ENCODE measurements around the gene SH2D5. TPM values are rescaled to one million over a fixed set of nuclear protein-coding genes. Genes with fewer than 3 reads are reported as not detected.

SH2D5 gene
- total RNA-seq, 2 experiments from 2014 or later: 0.15 to 0.29 TPM

DNA sequence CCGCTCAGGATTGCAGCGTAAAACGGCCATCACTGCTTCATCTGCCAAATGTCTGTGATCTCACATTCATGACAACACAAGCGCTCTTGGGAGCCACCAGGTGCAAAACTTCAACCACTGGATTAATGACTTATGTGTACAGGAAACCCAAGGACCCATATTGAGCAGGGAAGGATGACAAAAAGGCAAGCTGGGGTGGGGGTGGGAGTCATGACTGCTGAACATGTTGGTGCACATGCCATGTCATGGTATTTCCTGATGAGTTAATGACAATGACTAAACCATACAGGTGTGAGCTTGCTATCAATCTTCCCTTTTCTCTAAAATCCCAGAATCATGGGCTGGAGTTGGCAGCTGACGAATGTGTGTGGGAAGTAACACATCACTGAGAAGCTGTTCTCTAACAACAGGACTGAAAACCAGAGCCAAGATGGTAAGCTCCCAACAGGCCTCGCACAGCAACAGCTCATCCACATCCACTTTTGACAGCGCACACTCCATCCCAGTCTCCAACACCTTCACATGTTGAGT is 3.1 kb upstream of the SH2D5 start:
- no peaks in the 10 kb centered on the region for H3K9me3 Mint-ChIP-seq
- peaks cover 10% of the 10 kb centered on the region for H3K4me1 Mint-ChIP-seq (ENCODE audit: low read depth)
- no peak for DNase-seq
- intact Hi-C loops (cut with micrococcal nuclease): no loop called here
- peaks cover 10% of the 10 kb centered on the region for H3K36me3 Mint-ChIP-seq (ENCODE audit: low read depth)
- H3K27me3 Mint-ChIP-seq (ENCODE audit: low read depth): peaks cover 14% of the 10 kb centered on the region
- H3K4me3 Mint-ChIP-seq: no peak overlapping the region
- CTCF ChIA-PET: interaction anchor here (0.9 kb wide), 1 partner anchor 39 kb away, joined by 4 read pairs; no protein-coding TSS in a partner anchor
- H3K27ac Mint-ChIP-seq: no peak overlapping the region

DNA sequence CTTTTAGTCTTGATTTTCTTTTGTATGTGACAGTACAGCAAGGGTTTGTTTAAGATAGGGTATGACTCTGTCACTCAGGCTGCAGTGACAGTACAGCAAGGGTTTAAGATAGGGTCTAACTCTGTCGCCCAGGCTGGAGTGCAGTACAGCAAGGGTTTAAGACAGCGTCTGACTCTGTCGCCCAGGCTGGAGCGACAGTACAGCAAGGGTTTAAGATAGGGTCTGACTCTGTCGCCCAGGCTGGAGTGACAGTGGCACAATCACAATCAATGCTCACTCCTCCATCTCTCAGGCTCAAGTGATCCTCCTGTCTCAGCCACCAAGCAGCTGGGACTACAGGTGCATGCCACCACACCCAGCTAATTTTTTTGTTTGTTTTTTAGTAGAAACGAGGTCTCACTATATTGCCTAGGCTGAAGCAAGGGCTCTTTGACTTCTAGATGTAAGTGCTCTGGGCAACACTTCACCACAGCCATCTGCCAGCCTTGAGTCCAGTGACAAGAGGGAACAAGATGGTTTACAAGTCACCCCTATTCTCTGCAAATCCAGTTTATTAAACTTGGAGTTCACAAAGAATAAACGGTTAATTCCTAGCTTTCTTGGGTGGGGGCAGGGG is 965 bp upstream of the SH2D5 start:
- Mint-ChIP-seq H3K9me3 (no peaks in the 10 kb centered on the region), H3K27me3 (ENCODE audit: low read depth) (peaks cover 27% of the 10 kb centered on the region), H3K36me3 (ENCODE audit: low read depth) (peaks cover 8% of the 10 kb centered on the region), H3K4me1 (ENCODE audit: low read depth) (peaks cover 10% of the 10 kb centered on the region), H3K27ac (no peak overlapping the region), H3K4me3 (peak overlapping the region; percentile 79)
- CTCF ChIA-PET: interaction anchor here (0.7 to 2.5 kb wide), 5 partner anchors 9 to 512 kb away, joined by 3 to 10 read pairs (median 5); no protein-coding TSS in a partner anchor
- no peak for DNase-seq
- intact Hi-C loops (cut with micrococcal nuclease): loop anchor here (1.0 kb wide), 4 partner anchors 37 to 442 kb away; no protein-coding TSS in a partner anchor

GRCh38 chr1:20732071-20732587 is 374 bp downstream of the SH2D5 start:
- Mint-ChIP-seq H3K27ac (no peak overlapping the region), H3K4me1 (ENCODE audit: low read depth) (peaks cover 10% of the 10 kb centered on the region), H3K36me3 (ENCODE audit: low read depth) (peaks cover 6% of the 10 kb centered on the region), H3K27me3 (ENCODE audit: low read depth) (peaks cover 32% of the 10 kb centered on the region), H3K4me3 (peak overlapping the region; percentile 79), H3K9me3 (no peaks in the 10 kb centered on the region)
- peak; percentile 58 for DNase-seq
- intact Hi-C loops (cut with micrococcal nuclease): no loop called here
- CTCF ChIA-PET: interaction anchor here (2.5 kb wide), 1 partner anchor 35 kb away, joined by 10 read pairs; no protein-coding TSS in a partner anchor

- peaks cover 10% of the 10 kb centered on the region for H3K4me1 Mint-ChIP-seq (ENCODE audit: low read depth)
- intact Hi-C loops (cut with micrococcal nuclease): no loop called here
- no peak overlapping the region for H3K27ac Mint-ChIP-seq
- H3K36me3 Mint-ChIP-seq (ENCODE audit: low read depth): peaks cover 5% of the 10 kb centered on the region
- peaks cover 32% of the 10 kb centered on the region for H3K27me3 Mint-ChIP-seq (ENCODE audit: low read depth)
- no peak for DNase-seq
- peak overlapping the region; percentile 67 for H3K4me3 Mint-ChIP-seq
- H3K9me3 Mint-ChIP-seq: no peaks in the 10 kb centered on the region
- CTCF ChIA-PET: interaction anchor here (0.7 to 0.9 kb wide), 3 partner anchors 33 to 101 kb away, joined by 3 to 5 read pairs (median 3); no protein-coding TSS in a partner anchor
These were observed 1.2 kb downstream of the SH2D5 start for GRCh38 chr1:20731057-20731991.

DNA sequence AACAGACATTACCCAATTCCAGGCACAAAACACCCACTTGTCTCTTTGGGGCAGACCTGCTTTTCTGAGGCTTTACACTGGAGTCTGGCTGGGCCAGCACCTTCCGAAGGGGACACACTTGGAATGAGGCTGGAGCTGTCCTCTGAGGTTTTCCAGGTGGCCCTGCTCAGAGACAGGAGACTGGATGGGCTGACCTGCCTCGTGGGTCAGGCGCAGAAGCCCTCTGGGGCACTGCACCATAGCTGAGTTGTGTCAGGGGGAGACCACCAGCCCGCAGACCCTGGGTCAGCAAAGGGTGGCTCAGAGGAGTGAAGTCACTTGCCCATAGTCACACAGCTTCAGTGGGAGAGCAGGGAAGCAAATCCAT is 1.8 kb downstream of the SH2D5 start:
- Mint-ChIP-seq H3K4me3 (peak overlapping the region; percentile 6), H3K27ac (no peak overlapping the region), H3K4me1 (ENCODE audit: low read depth) (peaks cover 10% of the 10 kb centered on the region), H3K36me3 (ENCODE audit: low read depth) (peaks cover under 1% of the 10 kb centered on the region), H3K27me3 (ENCODE audit: low read depth) (peaks cover 32% of the 10 kb centered on the region), H3K9me3 (no peaks in the 10 kb centered on the region)
- no peak for DNase-seq
- CTCF ChIA-PET: interaction anchor here (0.7 to 0.9 kb wide), 3 partner anchors 33 to 101 kb away, joined by 3 to 5 read pairs (median 3); no protein-coding TSS in a partner anchor
- intact Hi-C loops (cut with micrococcal nuclease): no loop called here

DNA sequence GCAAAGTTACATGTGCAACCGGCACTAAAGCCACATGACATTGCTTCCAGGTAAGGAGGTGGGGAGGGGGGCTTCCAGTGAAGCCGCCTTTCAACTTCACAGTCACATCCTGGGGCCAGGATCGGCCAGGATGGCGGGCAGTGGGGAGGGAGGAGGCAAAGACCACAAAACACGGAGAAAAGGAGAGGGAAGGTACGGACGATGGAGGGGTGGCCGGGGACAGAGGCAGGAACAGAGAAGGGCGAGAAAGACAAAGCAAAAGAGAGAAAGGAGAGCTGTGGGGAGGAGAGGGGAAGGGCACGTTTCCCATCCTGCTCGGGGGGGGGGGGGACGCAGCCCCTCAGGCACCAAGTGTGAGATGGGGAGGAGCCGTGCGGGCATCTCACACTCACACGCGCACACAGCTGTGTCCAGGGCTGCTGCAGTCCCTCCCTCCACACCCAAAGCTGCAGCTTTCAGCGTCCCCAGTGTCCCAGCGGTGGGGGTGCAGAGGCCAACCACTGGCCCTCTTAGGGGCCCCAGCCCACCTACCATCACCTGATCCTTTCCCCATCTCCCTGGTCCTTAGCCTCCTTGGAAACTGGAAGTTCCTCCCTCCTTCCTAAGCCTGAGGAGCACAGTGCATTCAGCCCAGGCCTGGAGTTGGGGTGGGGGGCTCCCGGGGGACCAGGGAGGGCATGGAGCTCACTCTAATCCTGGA is 2.4 kb downstream of the SH2D5 start:
- Mint-ChIP-seq H3K9me3 (no peaks in the 10 kb centered on the region), H3K4me3 (peak overlapping the region; percentile 13), H3K27me3 (ENCODE audit: low read depth) (peaks cover 32% of the 10 kb centered on the region), H3K27ac (no peak overlapping the region), H3K4me1 (ENCODE audit: low read depth) (peaks cover 10% of the 10 kb centered on the region), H3K36me3 (ENCODE audit: low read depth) (no peaks in the 10 kb centered on the region)
- no peak for DNase-seq
- CTCF ChIA-PET: interaction anchor here (0.9 to 1.1 kb wide), 2 partner anchors 33 kb away, joined by 5 read pairs; no protein-coding TSS in a partner anchor
- intact Hi-C loops (cut with micrococcal nuclease): no loop called here

GRCh38 chr1:20729155-20729931 is 3.2 kb downstream of the SH2D5 start:
- H3K4me1 Mint-ChIP-seq (ENCODE audit: low read depth): peaks cover 10% of the 10 kb centered on the region
- H3K4me3 Mint-ChIP-seq: no peak overlapping the region
- H3K9me3 Mint-ChIP-seq: no peaks in the 10 kb centered on the region
- no peak for DNase-seq
- H3K36me3 Mint-ChIP-seq (ENCODE audit: low read depth): no peaks in the 10 kb centered on the region
- peaks cover 32% of the 10 kb centered on the region for H3K27me3 Mint-ChIP-seq (ENCODE audit: low read depth)
- CTCF ChIA-PET: interaction anchor here (1.1 kb wide), 1 partner anchor 32 kb away, joined by 5 read pairs; no protein-coding TSS in a partner anchor
- no peak overlapping the region for H3K27ac Mint-ChIP-seq
- intact Hi-C loops (cut with micrococcal nuclease): no loop called here

DNA sequence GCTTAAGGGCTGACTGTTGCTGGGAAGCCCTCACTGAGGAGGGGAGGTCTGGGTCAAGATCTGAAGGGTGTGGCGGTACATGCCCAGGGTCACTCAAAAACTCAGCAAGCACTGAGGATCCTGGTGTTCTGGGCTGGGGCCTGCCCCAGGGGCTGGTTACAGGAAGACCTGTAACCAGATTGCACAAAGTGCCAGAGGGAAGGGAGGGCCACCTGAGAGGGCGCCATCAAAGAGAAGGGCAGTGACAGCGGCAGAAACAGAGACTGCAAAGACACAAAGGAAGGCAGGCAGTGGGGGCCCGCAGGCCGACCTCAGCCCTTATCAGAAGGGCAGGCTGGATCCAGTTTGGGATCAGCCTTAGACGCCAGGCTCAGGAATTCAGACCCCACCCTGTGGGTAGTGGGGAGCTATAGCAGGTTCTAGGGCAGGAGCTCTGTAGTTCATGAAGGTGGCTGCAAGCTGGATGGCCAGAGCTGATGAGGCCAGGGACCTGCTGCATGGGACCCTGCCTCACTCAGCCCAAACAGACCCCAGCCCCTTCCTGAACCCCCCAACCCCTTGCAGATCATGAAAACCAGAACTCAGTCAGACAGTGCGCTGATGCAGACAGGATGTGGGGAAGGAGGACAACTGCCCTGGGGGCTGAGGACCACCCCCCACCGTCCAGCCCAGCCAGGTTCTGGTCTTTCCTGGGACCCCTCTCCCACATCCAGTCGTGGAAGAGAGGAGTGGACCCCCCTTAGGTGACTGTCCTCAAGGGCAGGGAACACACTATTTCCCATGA is 3.9 kb downstream of the SH2D5 start:
- intact Hi-C loops (cut with micrococcal nuclease): no loop called here
- CTCF ChIA-PET: interaction anchor here (1.1 kb wide), 2 partner anchors 31 to 32 kb away, joined by 4 to 5 read pairs; no protein-coding TSS in a partner anchor
- H3K36me3 Mint-ChIP-seq (ENCODE audit: low read depth): no peaks in the 10 kb centered on the region
- H3K4me1 Mint-ChIP-seq (ENCODE audit: low read depth): peaks cover 10% of the 10 kb centered on the region
- H3K27ac Mint-ChIP-seq: no peak overlapping the region
- H3K9me3 Mint-ChIP-seq: no peaks in the 10 kb centered on the region
- no peak for DNase-seq
- H3K4me3 Mint-ChIP-seq: no peak overlapping the region
- H3K27me3 Mint-ChIP-seq (ENCODE audit: low read depth): peaks cover 29% of the 10 kb centered on the region

GRCh38 chr1:20727746-20728316 is 4.7 kb downstream of the SH2D5 start:
- Mint-ChIP-seq H3K27me3 (ENCODE audit: low read depth) (peaks cover 29% of the 10 kb centered on the region), H3K27ac (no peak overlapping the region), H3K36me3 (ENCODE audit: low read depth) (no peaks in the 10 kb centered on the region), H3K9me3 (no peaks in the 10 kb centered on the region), H3K4me3 (no peak overlapping the region), H3K4me1 (ENCODE audit: low read depth) (peaks cover 6% of the 10 kb centered on the region)
- DNase-seq: no peak
- intact Hi-C loops (cut with micrococcal nuclease): no loop called here
- CTCF ChIA-PET: interaction anchor here (0.6 to 1.1 kb wide), 2 partner anchors 31 to 873 kb away, joined by 4 to 7 read pairs; no protein-coding TSS in a partner anchor

GRCh38 chr1:20726932-20727745 is 5.4 kb downstream of the SH2D5 start:
- peaks cover 27% of the 10 kb centered on the region for H3K27me3 Mint-ChIP-seq (ENCODE audit: low read depth)
- H3K27ac Mint-ChIP-seq: no peak overlapping the region
- no peaks in the 10 kb centered on the region for H3K9me3 Mint-ChIP-seq
- no peaks in the 10 kb centered on the region for H3K4me1 Mint-ChIP-seq (ENCODE audit: low read depth)
- no peak overlapping the region for H3K4me3 Mint-ChIP-seq
- no peak for DNase-seq
- CTCF ChIA-PET: interaction anchor here (1.1 kb wide), 1 partner anchor 30 kb away, joined by 4 read pairs; no protein-coding TSS in a partner anchor
- intact Hi-C loops (cut with micrococcal nuclease): no loop called here
- no peaks in the 10 kb centered on the region for H3K36me3 Mint-ChIP-seq (ENCODE audit: low read depth)

Data from activated naive CD4-positive, alpha-beta T cell treated with anti-CD3 and anti-CD28 coated beads for 36 hours (primary cell).